UCSD-AML1 (cell line): ENCODE measurements around the gene WWOX.

Source experiments
- DNase-seq: peaks from one replicate; lab custom pipeline; 2025; ENCODE audit not compliant: unreplicated experiment; lab: John Stamatoyannopoulos, UW

Gene WWOX

DNA sequence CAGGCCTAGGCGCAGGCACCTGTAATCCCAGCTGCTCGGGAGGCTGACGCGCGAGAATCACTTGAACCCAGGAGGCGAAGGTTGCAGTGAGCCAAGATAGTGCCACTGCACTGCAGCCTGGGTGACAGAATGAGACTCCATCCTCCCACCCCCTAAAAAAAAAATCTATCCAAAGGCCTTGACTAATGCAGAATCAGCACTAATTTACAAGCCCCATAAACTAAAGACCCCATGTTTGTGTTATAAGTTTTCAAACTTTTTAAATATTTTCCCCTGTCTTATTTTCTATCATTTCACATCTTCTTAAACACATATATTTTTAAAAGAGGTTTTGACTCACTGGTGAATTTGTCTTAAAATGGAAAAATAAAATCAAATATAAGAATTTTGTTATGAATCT lies 713.1 kb downstream of the WWOX start:
- no peak for DNase-seq

DNA sequence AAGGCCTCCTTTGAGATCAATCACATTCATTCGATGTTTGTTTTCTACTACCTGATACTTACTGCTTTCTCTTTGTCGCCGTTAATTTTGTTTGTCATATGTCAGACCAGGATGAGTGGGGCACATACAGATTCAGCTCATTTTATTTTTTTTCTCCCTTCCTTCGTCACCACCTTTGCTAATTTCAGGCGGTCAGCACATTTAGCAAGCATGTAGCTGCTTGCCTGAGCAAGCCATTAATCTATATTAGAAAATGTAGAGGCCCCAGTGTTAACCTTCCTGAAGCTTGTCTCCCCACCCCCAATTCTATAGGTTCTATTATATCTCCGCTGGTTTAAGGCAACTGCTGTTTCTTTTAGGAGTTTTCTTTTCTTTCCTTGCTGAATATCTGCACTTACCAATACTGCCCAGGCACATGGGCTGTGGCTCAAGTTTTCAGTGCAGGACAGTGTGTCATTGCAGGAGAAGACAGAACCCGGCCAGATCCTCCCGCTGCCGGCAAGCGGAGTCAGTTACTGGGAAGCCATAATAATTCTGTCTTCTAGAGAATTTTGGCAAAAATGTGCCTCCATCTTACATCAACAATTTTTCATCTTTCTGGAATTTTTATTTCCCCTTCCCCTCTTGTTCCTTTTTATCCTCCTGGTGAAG lies 714.3 kb downstream of the WWOX start:
- DNase-seq, result no peak

DNA sequence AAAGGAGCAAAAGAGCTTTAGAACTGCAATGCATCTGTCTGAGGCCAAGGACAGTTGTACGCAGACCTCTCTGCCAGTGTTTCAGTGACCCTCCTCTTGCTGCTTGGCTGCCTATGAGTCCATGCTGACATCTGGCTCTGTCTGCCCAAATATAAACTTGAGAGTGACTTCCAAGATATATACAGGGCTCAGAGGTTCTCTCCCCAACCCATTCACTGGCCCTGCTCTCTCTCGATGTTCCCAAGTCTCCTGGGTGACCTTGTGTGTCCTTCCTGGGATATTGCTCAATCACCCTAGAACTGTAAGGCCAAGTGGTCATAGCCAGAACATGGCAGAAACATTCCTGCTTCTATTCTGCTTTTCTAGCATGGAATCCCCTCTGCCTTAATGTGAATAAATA lies 716.3 kb downstream of the WWOX start:
- no peak for DNase-seq

DNA sequence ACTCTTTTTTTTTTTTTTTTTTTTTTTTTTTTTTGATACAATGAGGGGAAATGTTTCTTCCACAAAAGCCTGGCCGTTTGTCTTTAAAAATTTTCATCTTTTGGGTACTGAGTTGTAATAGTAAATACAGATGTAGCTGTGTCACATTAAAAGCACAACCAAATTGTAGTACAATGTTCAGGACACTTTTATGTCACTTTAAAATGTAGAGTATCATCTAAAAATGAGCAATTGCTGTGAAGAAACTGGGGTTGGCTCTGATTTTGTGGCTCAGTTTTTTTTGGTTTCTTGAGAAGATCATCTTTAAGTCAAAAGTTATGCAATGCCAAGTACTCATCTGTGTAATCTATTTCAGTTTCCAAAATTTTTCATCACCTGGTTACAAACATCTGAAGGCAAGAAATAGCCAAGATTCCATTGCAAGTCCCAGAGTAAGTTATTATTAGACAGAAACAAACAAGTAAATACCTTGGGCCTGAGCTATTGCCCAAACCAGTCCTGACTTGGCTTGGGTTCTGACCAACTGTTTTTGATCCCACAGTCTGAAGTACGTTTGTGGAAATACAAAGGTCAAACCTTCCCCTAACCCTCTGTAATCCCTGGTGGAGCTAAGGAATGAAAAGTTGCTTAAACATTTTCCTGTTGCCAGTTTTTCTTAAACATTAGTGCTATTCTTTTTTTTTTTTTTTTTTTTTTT lies 717.2 kb downstream of the WWOX start:
- no peak for DNase-seq

DNA sequence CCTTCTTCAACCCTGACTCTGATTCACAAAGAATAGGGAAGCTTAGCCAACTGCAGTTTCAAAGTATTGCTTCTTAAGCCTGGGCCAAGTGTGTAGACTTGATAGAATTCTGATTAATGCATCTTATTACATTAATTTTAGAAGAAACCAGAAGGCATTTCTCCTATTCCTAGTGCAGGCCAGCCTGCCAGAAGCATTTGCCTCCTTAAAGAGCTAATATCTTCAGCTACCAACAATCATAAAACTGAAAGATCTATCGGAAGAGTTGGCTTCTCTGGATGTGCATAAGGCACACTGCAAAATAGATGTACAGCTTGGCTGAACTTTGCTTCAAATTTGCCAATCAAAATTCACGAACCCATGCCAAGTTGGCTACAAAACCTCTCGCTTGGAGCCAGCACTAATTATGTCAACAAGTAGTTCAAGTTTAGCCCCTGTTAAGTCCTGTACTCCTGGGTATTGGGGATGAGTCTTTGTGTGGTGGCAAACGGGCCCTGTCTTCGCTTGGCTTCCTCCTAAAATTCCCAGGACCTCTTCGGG lies 717.8 kb downstream of the WWOX start:
- no peak for DNase-seq

DNA sequence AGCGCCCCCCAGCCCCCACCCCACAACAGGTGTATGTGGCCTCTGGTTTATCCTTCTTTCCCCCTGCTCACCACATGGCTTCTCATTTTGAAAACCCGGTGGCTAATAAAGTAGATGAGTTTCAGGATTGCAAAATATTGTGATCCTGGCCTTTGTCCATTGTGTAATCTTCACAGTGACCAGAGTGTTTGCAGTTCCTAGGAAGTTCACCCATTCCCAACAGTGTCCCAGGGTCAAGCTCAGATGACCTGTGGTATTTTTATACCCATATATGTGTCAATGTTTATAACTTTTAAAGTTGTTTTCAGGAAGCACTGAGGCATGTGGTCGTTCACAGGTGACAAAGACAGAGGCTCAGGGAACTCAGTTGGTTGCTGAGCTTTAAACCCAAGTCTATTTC lies 721.9 kb downstream of the WWOX start:
- no peak for DNase-seq

DNA sequence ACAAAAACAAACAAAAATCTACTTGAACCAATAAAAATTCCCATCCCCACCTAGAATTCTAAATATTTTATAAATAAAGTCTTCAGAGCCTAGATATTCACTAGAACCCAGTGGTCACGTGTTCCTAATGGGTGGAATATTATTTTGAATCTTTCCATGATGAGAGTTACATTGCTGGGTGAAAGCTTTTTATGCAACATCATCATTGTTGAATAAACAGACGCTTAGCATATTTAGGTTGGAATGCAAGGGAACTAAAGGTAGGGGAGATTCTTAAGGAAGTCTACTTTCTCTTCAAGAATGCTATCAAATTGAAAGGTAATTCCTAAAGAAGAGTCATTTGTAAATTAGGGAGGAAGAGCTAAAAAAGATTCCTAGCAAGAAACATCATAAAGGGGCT lies 723.1 kb downstream of the WWOX start:
- DNase-seq, result no peak

DNA sequence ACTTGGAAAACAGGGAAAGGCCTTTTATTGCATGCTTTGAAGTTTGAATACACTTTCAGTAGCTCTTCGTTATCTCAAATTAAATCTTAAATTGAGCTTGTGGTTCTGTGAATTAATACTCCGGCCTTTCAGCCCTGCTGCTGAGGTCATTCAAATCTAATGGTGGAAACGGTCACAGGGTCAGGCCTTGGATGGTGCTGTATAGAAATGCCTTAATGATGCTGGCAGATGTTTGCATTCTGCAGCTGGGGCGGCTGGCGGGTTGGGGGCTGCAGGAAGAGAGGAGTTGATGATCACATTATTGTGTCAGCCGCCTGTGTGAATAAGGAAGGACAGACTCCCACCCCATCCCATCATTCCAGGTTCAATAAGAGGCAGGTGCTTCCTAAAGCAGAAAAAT lies 723.6 kb downstream of the WWOX start:
- no peak for DNase-seq

DNA sequence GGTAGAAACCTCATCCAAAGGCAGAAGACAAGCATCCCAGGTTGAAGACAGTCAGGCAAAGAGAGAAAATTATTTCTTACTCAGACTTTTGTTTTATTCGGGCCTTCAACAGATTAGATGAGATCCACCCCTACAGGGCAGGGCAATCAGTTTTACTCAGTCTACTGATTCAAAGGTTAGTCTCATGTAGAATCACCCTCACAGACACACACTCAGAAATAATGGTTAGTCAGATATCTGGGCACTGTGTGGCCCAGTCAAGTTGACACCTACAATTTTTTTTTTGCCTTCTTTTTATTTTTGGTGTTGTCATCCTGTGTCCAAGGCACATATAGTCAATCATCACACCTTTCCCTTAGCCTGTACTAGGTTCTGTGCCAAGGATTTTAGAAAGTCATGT lies 729.8 kb downstream of the WWOX start:
- DNase-seq, result no peak

DNA sequence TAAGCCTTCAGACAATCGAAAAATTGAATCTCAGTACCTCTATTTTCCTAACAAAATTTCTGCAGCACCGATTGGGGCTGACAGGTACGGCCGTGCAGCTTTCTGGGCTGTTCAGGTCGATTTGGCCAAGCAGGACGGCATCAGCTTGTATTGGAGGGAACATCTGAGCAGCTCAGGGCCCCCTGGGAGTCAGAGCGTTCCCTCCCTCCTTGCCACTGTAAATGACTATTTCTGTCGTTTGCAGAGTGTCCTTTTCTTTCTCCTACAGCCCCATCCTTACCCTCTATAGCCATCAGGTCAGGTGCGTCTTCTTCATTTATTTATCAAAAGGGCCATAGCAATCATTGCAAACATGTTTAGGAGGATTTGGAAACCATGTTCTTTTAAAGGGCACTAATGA lies 731.1 kb downstream of the WWOX start:
- DNase-seq, result no peak

DNA sequence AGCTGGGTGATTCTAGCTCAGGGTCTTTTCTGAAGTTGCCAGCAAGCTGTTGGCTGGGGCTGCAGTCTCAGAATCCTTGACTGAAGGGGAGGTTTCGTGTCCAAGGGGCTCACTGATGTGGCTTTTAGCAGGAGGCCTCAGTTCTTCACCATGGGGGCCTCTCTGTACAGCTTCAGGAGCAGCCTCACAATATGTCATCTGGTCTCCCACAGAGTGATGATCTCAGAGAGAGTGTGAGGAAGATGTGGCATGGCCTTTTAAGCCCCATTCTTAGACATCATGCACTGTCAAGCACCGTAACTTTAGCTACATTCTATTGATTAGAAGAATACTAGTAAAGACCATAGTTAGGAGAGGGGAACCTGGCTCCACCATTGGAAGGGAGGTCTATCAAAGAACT lies 732.6 kb downstream of the WWOX start:
- DNase-seq, result no peak

DNA sequence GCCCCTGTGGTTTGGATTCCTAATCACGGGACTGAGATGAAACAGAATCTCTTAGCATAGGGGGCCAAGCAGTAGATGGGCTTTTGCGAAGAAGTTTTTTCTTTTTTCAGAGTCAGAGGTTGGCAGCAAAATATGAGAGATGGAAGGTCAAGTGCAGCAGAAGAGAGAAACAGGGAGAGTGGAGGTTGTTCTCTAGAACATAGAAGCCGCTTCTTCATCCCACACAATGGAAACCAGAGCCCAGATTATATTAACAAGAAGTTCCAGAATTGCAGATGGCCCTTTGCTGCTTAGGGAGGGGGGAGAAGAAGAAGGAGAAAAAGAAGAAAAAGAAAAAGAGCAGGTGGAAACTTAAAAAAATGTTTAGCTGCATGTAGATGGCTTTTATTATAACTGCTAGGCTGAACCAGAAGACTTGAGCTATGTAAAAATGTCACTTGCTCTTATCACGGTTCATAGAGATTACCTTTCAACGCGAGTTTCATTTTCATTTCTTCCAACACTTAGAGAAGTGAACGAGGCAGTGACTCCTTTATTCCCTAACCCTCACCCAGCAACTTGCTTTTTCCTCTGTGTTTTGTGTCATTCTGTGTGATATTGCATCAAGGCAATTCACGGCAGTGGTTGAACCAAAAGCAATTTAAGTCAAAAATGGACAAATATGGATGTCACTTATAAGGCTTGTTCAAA lies 737.5 kb downstream of the WWOX start:
- no peak for DNase-seq

DNA sequence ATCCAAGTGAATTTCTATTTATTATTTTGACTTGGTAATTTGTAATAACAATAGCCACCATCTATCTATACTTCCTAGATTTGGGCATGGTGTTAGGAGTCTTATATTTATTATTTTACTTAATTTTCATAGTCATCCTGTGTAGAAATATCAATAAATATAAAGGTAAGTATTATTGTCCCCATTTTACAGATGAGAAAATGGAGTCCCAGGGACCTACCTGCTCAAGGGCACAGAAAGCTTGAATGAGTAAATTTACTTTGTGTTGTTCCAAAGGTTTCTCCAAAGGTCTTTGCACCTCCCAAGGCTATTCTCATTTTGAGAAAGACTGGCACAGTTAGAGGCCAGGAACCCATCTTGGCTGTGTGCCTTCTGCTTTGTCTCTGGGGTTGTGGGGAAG lies 738.3 kb downstream of the WWOX start:
- no peak for DNase-seq

DNA sequence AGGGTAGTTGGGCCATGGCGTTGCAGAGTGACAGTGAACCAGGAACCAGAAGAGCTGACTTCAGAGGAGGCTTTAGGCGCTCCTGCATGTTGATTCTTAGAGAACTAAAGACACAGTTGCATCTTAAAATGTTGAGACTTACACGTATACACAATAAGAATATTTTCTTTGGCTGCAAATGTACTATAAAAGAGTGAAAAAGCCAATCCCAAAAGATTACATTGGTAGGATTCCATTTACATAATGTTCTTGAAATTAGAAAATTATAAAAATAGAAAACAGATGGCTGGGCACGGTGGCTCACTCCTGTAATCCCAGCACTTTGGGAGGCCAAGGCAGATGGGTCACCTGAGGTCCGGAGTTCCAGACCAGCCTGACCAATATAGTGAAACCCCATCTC lies 738.8 kb downstream of the WWOX start:
- no peak for DNase-seq

DNA sequence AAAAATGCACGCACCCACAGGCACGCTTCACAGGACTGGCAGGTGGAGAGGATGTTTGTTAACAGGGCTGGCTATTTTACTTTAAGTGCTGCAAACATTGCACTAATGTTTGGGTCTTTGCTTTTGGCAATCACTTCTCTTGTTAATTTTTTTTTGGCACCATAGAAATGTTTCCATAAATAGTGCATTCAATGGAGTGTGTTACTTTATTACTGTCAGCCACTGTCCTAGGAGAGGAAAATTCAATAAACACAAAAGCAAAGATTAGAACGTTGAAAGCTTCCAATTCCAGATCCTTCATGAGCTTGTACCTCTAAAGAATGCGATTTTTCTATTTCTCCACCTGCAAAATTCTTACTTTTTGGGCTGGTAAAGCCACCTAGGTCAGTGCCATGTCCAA lies 743.5 kb downstream of the WWOX start:
- no peak for DNase-seq

DNA sequence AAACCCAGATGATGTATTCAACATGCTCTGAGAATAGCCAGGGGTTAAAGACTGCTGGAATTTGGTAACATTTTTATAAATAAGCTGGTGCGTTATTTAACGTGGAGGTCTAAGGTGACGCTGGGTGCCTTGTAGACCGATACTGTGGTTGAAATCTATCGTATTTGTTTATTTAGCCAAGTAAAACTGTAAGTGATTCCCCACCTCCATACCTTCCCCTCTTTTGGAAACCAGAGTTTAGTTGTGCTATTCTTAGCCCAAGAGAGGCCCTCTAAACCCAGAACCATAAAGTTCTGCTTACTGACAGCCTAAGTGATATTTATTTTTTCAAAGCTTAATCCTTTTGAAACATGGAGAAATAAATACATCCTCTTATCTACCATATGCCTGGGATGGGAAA lies 744.5 kb downstream of the WWOX start:
- no peak for DNase-seq

DNA sequence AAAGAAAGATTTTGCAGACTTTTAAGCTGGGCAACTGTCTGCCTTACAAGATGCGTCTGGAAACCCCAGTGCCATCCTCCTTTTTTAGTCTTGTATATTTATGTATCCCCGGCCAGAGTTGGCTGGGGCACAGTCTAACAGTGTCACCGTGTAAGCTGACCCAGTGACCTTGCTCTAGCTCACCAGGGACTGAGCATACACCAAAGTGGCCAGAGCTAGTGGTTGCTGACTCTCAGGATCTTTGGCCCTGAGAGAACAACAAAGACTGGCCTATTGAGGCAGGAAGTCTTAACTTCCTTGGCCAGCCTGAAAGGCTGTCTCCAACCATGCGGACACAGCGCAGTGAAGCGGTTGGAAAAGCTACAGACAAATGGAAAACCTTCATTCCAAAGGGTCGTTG lies 745.2 kb downstream of the WWOX start:
- DNase-seq, result no peak

DNA sequence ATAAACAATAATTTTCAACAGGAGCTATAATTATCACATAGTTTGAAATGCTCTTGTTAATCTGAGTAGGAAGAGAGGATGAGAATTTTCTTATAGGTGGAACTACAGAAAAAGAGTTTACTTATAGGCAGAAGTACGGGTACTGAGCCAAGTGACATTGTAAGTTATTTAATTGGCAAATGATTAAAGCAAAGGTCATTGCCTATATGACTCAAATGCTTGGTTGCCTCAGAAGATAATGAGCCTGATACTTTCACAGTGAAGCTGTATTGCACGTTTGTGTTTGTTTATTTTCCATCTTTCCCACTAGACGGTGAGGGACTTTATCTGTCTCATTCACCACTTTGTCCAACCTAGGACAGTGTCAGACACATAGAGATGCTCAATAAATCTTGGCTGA lies 751.8 kb downstream of the WWOX start:
- no peak for DNase-seq

DNA sequence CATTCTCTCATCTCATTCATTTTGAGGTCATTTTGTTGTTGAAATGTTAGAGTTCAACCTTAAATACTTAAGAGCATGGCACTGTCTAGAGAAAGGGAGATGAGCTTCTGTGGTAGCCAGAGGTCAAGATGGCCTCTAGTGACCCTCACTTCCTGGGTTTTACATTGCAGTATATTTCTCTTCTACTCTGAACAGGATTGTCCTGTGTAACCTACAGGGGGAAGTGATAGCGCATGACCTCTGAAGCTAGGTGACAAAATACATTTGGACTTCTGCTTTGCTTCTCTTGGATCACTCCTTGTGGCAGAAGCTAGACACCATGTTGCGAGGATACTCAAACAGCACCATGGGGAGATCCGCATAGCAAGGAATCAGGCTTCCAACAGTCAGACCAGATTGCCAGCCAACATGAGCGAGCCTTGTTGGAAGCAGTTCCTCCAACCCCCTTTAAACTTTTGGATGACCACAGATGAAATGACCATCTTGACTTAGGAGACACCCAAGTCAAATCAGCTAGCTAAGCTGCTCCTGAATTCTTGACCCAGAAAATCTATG lies 752.7 kb downstream of the WWOX start:
- no peak for DNase-seq

DNA sequence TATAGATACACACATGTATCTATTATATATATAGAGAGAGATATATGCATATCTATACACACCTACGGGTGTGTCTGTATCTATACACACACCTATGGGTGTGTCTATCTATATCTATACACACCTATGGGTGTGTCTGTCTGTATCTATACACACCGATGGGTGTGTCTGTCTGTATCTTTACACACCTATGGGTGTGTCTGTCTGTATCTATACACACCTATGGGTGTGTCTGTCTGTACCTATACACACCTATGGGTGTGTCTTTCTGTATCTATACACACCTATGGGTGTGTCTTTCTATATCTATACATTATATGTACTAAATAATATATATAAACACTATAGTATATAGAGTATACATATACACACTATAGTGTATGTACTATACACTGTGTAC lies 762.6 kb downstream of the WWOX start:
- no peak for DNase-seq

DNA sequence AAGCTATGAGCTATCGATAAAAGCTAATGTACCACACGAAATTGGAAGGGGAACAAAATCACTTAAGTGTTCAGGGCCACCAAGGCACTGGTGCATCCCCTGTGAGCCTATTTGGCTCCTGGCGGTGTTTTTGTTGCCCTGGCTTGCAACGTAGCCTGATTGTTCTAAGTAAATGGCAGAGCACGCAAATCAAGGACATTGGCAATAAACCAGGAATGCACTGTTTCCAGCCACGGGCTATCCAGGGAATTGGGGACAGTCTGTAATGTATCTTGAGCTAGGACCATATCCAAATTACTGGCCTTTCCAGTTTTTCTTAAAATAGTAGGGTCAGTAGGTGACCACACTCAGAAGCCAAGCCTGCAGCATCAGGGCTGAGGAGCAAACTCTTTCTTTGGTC lies 767.1 kb downstream of the WWOX start:
- DNase-seq, result no peak

DNA sequence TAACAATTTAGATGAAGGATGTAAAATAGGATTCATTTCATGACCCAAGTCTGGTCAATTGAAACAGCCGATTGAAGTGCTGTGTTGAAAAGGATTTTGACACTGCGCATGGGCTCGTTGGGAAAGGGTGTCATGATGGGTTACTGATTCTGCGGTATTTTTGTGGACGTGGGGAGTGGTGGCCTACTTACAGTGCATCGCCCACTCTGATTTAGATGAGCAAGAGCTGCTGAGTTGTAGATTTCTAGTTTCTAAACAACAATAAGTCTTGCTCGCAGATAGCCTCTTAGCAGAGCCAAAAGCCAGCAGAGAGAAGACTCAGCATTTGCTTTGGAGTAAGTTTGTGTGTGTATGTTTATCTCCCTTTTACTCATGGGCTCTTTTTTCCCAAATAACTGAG lies 770.0 kb downstream of the WWOX start:
- DNase-seq, result no peak
